ENCODE data around the gene FERMT2.
A peak's percentile ranks its signal among the peaks of the same experiment; 100 is the strongest.

Gene FERMT2

DNA sequence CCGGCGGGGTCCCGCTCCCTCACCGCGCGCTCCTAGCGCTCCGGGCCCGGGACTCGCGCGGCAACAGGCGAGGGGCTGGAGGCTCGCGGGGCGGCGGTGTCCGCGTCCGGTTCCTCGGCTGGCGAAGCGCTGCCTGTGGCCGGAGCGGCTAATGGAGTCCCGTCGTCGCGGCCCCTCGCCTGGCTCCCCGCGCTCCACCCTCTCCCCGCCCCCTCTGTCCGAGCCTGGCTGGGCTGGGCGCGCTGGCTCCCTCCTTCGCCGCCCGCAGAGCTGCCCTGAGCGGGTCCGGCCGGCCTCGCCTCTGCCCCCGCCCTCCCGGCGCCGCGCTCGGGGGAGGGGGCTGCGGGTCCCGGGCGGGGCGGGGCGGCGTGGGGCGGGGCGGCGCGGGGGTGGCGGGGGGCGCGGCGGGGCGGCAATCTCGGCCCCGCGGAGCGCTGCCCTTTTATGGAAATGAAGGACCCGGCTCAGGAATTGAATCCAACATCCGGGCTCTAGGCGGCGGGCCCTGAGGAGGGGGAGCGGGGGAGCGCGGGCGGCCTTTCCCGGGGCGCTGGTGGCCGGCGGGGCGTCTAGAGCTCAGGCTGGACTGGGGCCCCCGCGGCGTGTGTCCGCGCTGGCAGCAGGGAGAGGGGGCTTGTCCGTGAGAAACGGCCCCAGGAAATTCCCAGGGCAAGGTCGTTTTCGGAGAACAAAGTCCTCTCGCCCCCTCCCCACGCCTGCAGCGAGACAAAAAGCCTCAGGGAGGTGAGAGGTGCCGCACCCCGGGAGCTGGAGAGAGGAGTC, at the start of gene FERMT2:
TSS of gene FERMT2 (minus strand) at position 153 of the 783 bp plus-strand sequence. CDS start 482 bp downstream, outside the sequence.
- no peak for DNase-seq (ENCODE audit: low read depth)

DNA sequence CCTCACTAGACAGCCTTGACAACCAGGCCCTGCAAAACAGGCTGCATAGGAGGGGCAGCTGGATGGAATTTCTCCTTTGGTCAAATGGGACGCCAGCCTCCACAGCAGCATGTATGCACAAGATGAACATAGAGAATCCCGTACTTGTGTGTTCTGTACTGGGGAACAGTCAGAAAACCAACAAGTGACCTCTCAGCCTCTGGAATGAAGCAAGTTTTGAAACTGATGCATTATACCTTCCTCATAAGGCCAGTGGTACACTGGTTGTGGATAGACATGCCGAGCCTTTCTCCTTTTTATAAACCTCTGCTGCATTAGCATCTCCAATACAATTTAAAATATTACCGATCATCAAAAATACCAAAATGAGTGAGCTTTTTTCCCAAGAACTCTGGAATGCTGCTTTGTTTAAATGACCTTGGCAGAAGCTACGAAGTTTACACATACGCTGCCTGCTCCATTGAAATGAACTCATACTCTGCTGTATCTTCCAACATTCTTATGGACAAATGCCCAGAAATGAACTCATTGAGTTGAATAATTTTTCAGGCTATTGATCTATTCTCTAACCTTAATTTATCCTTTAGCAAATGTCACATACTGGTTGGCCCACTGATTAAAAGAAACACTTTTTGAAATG, 47.6 kb upstream of the FERMT2 start:
- DNase-seq (ENCODE audit: low read depth): no peak

DNA sequence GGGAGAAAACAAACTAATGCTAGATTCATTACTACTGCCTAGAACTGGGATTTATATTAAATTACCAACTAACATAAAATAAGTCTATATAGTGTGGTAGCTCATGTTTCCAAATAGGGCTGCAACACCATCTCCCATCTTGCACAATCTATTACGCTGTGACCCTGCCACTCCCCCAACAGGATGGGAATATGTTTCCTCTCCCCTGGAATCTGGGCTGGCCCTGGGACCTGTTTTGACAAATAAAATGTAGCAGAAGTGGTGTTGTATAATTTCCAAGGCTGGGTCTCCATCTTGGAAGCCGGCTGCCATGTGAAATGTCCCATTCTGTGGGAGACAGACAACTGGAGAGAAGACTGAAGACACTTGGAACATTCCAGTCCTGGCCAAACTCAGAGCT, 45.6 kb upstream of the FERMT2 start:
- DNase-seq (ENCODE audit: low read depth): no peak

GRCh38 chr14:52995998-52996397, 45.1 kb upstream of the FERMT2 start:
- no peak for DNase-seq (ENCODE audit: low read depth)

DNA sequence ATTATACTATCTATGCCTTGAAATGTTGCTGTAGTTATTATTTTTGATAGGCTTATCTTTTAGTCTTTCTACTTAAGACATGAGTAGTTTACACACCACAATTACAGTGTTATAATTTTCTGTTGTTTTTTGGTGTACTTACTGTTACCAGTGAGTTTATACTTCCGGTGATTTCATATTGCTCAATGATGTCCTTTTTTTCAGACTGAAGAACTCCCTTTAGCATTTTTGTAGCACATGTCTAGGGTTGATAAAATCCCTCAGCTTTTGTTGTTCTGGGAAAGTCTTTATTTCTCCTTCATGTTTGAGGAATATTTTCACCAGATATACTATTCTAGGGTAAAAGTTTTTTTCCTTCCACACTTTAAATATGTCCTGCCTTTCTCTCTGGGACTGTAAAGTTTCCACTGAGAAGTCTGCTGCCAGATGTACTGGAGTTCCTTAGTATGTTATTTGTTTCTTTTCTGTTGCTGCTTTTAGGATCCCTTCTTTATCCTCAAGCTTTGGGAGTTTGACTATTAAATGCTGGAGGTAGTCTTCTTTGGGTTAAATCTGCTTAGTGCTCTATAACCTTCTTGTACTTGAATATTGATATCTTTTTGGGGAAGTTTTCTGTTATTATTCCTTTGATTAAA, 41.5 kb upstream of the FERMT2 start:
- no peak for DNase-seq (ENCODE audit: low read depth)

DNA sequence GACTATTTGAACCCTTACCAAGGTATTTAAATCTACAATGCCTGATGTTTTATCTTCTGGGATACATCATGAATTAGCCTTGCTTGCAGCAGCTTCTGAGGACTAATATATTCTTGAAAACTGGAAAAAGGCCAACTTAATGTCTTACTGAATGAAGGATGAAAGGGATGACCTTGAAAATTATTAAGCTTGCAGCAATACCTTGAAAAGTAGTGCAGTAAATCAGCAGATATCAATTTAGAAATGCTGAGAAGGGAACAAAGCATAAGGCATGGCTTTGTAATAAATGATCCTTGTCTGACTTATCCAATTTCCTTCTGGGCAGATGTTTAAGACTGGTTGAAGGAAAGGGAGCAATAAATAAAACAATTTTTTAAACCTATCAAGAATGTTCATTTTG, 37.3 kb upstream of the FERMT2 start:
- DNase-seq (ENCODE audit: low read depth): no peak

DNA sequence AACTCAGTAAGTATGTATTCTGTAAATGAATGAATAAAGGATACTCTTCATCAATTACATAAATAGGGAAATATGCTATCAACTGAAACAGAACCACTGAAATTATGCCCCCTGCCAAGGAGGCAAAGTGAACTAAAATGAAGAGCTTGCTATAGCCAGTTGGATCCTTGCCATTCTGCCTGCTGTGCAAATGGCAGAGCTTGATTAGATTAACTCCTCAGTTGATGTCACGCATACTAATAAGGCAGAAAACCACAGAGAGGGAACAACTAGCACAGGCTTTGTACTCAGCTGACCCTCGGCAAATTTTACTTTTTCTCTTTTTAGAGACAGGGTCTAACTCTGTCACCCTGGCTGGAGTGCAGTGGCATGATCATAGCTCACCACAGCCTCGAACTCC, 36.7 kb upstream of the FERMT2 start:
- no peak for DNase-seq (ENCODE audit: low read depth)

GRCh38 chr14:52987042-52987441, 36.2 kb upstream of the FERMT2 start:
- no peak for DNase-seq (ENCODE audit: low read depth)

GRCh38 chr14:52977798-52978197, 26.9 kb upstream of the FERMT2 start:
- DNase-seq (ENCODE audit: low read depth): no peak

DNA sequence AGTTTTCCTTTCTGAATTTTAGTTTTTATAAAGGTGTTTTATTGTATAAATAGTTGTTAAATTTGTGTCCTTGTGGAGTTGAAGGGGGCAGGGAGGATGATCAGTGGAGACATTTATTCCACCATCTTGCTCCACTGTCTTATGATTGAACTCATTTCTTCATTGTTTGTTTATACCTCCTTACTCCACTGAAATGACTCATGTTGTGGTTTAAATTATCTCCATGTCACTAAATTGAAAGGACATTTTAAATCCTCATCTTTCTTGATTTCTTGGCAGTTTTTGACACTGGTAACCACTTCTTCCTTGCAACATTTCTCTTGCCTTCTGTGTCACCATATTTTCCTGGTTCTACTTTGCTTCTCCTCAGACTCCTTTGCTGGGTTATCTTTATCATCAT, 23.6 kb upstream of the FERMT2 start:
- DNase-seq (ENCODE audit: low read depth): no peak

GRCh38 chr14:52961060-52961639, 10.3 kb upstream of the FERMT2 start:
- DNase-seq (ENCODE audit: low read depth): peak; percentile 32

GRCh38 chr14:52960627-52961026, 9.8 kb upstream of the FERMT2 start:
- no peak for DNase-seq (ENCODE audit: low read depth)

GRCh38 chr14:52954346-52955214, 3.7 kb upstream of the FERMT2 start:
- no peak for DNase-seq (ENCODE audit: low read depth)

GRCh38 chr14:52951681-52952554, 1.1 kb upstream of the FERMT2 start:
- DNase-seq (ENCODE audit: low read depth): no peak

- DNase-seq (ENCODE audit: low read depth): no peak
Measured at GRCh38 chr14:52950410-52950897, 396 bp downstream of the FERMT2 start.

DNA sequence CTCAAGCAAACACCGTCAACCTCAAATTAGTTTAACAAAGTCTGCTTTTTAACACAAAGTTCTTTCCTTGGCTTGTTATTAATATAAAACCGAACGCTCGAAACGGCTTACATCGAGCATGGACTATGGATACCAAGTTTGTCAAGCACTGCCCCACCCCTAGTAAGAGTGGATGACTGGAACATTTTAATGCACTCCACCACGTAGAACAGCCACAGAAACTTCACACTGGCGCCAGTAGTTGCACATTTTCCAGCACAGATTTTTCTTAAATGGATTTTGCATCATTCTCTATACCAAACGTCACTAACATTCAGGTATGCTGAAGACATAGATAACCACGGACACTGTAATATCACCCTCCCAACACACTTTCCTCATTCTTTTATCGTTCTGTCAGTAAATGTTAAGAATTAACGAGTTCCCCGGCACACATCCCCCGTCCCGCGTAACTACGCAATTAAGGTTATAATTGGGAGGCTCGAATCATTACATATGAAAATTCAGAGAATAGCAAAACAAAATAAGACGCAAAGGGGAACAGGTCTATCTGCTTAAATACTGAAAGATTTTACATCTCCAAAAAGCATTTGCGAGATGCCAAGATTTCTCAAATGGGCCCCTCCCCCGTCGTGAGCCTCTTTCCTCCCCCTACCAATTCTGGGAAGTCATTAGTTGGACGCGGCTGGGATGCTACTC, 990 bp downstream of the FERMT2 start:
- peak; percentile 1 for DNase-seq (ENCODE audit: low read depth)

- no peak for DNase-seq (ENCODE audit: low read depth)
Measured at GRCh38 chr14:52949249-52949648, 1.6 kb downstream of the FERMT2 start.

GRCh38 chr14:52948836-52949235, 2.0 kb downstream of the FERMT2 start:
- DNase-seq (ENCODE audit: low read depth): no peak

DNA sequence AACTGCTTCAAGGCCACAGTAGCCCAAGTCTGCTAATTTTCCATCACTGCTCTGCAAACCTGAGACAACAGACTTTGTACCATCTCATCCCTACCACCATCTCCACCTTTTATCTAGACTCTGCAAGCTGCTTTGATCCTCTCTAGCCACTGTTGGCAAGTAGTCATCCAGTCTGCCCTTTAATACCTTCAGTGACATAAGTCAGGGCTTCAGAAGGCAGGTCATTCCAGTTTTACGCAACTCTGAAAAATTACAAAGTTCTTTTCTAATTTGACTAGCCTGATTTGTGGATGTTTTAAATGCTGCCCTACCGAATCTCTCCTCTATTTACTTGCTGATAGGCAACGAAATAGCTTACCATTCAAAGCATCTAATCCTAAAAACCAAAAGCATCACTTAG, 2.8 kb downstream of the FERMT2 start:
- DNase-seq (ENCODE audit: low read depth): no peak

DNA sequence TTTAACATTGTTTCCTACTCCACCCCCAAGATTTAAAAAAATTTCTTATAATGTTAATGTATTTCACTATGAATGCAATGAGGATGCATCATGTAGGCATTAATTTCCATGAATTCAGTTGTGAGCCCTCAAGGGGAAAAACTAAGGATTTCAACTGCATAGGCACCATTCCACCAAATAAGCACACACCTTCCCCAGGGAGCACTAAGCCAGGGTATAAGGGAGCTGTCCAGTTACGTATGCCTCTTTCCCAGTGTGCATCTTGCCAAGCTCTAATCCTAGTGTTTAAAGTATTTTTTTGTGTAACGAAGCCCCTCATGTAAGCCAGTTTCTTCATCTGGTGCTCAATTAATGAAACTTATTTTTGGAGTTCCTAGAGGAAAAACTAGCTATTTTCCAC, 6.6 kb downstream of the FERMT2 start:
- no peak for DNase-seq (ENCODE audit: low read depth)
